Measurements from ENCODE around the gene OPN1SW.

DNA sequence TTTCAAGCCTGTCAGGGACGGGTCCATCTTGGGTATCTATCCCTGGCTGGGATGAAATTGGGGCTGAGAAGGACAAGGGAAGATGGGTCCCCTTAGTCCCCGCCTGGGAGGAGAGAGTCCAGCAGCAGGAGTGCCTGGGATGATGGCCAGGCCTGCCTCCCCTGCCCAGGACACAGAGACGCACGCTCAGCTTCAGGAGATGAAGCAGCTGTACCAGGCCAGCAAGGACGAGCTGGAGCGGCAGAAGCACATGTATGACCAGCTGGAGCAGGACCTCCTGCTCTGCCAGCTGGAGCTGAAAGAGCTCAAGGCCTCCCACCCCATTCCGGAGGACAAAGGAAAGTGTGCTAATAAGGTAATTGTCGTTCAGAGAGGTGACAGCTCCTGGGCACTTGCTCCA lies 31.6 kb upstream of the OPN1SW start:
- TF ChIP-seq CTCF (IDR thresholded peaks at IDR 0.05) (no peak), POLR2A (IDR thresholded peaks at IDR 0.05) (no peak)

All from testis (tissue), 2 donors.